WTC11 (cell line): ENCODE results near the gene TMEM187. TPM values are rescaled to one million over a fixed set of nuclear protein-coding genes. Genes with fewer than 3 reads are reported as not detected.
A peak's percentile ranks its signal among the peaks of the same experiment; 100 is the strongest.

Experiments
- ATAC-seq: fragments of 200-7000 bp; cut with Tn5 transposase; 2 replicates; pipeline ENCODE4 v1.10.0; 2021; ENCODE audit warnings: mild to moderate bottlenecking, moderate library complexity
- CTCF ChIA-PET: fragments of 300-600 bp; sonication (Branson Sonifier 250); formaldehyde crosslinking; loops from one replicate; lab custom pipeline; 2021; ENCODE audit warnings: antibody characterized with exemption; lab: Charles Lee
- POLR2A ChIA-PET: fragments of 350-600 bp; sonication (Branson Sonifier 250); formaldehyde crosslinking; loops from one replicate; lab custom pipeline; 2021; ENCODE audit warnings: antibody characterized with exemption; lab: Charles Lee
- DNase-seq: peaks from one replicate; pipeline ENCODE4 v3.0.0; 2021; ENCODE audit warnings: low spot score
- H3K27ac Mint-ChIP-seq: 2 replicates; pipeline ENCODE4 v1.8.0; 2021; ENCODE audit warnings: mixed read lengths
- H3K27me3 Mint-ChIP-seq: 2 replicates; pipeline ENCODE4 v1.8.0; 2021; ENCODE audit warnings: low read depth, mild to moderate bottlenecking, moderate library complexity, mixed read lengths
- H3K36me3 Mint-ChIP-seq: 2 replicates; pipeline ENCODE4 v1.8.0; 2021; ENCODE audit warnings: mixed read lengths
- H3K4me1 Mint-ChIP-seq: 2 replicates; pipeline ENCODE4 v1.8.0; 2022; ENCODE audit warnings: mixed read lengths
- H3K4me3 Mint-ChIP-seq: 2 replicates; pipeline ENCODE4 v1.8.0; 2021; ENCODE audit warnings: mild to moderate bottlenecking, moderate library complexity, mixed read lengths
- H3K9me3 Mint-ChIP-seq: 2 replicates; pipeline ENCODE4 v1.8.0; 2021; ENCODE audit warnings: mixed read lengths
- ATF1 ChIP-seq: sonication (generic); formaldehyde crosslinking; IDR thresholded peaks from 2 replicates; pipeline ENCODE4 v1.8.1; 2023; ENCODE audit warnings: mild to moderate bottlenecking, moderate library complexity, missing genetic modification reagents
- ETV6 ChIP-seq: sonication (generic); formaldehyde crosslinking; IDR thresholded peaks from 2 replicates; pipeline ENCODE4 v1.8.1; 2022; ENCODE audit warnings: mild to moderate bottlenecking, missing genetic modification reagents
- FOXJ3 ChIP-seq: sonication (generic); formaldehyde crosslinking; IDR thresholded peaks from 2 replicates; pipeline ENCODE4 v1.9.0; 2021; ENCODE audit warnings: missing genetic modification reagents, mild to moderate bottlenecking, borderline replicate concordance
- FOXK1 ChIP-seq: sonication (generic); formaldehyde crosslinking; IDR thresholded peaks from 2 replicates; pipeline ENCODE4 v1.8.0; 2022; ENCODE audit warnings: mild to moderate bottlenecking, moderate library complexity, missing genetic modification reagents
- GTF2I ChIP-seq: fragments of 250-450 bp; sonication (Bioruptor Pico); conservative IDR thresholded peaks from 2 replicates; pipeline ENCODE4 v1.4.0; 2021; ENCODE audit warnings: mild to moderate bottlenecking
- NFATC4 ChIP-seq: fragments of 250-450 bp; sonication (Bioruptor Pico); IDR thresholded peaks from 2 replicates; pipeline ENCODE4 v1.9.0; 2021; ENCODE audit warnings: mild to moderate bottlenecking
- NR2C2 ChIP-seq: sonication (generic); formaldehyde crosslinking; IDR thresholded peaks from 2 replicates; pipeline ENCODE4 v1.8.0; 2022; ENCODE audit warnings: mild to moderate bottlenecking, missing genetic modification reagents
- SP1 ChIP-seq: sonication (generic); formaldehyde crosslinking; conservative IDR thresholded peaks from 2 replicates; pipeline ENCODE4 v1.8.1; 2022; ENCODE audit warnings: missing genetic modification reagents
- TCF7 ChIP-seq: sonication (generic); formaldehyde crosslinking; IDR thresholded peaks from 2 replicates; pipeline ENCODE4 v1.8.0; 2022; ENCODE audit warnings: mild to moderate bottlenecking, low read depth, missing genetic modification reagents, moderate library complexity
- TEAD4 ChIP-seq: sonication (generic); formaldehyde crosslinking; IDR thresholded peaks from 2 replicates; pipeline ENCODE4 v1.8.0; 2022; ENCODE audit warnings: mild to moderate bottlenecking, missing genetic modification reagents
- ZNF121 ChIP-seq: sonication (generic); formaldehyde crosslinking; IDR thresholded peaks from 2 replicates; pipeline ENCODE4 v1.8.0; 2023; ENCODE audit warnings: missing genetic modification reagents
- ZNF138 ChIP-seq: sonication (generic); formaldehyde crosslinking; conservative IDR thresholded peaks from 2 replicates; pipeline ENCODE4 v1.8.1; 2022; ENCODE audit warnings: mild to moderate bottlenecking, moderate library complexity, missing genetic modification reagents
- ZNF232 ChIP-seq: sonication (generic); formaldehyde crosslinking; IDR thresholded peaks from 2 replicates; pipeline ENCODE4 v1.8.0; 2022; ENCODE audit warnings: mild to moderate bottlenecking, missing genetic modification reagents
- ZNF263 ChIP-seq: sonication (generic); formaldehyde crosslinking; IDR thresholded peaks from 2 replicates; pipeline ENCODE4 v1.8.1; 2022; ENCODE audit warnings: low read depth, mild to moderate bottlenecking, moderate library complexity, missing genetic modification reagents
- ZNF423 ChIP-seq: fragments of 250-450 bp; sonication (Bioruptor Pico); IDR thresholded peaks from 2 replicates; pipeline ENCODE4 v2.1.2; 2022; ENCODE audit warnings: mild to moderate bottlenecking, moderate library complexity
- total RNA-seq: library from RNA; stranded (reverse); gene quantifications from 3 replicates; pipeline ENCODE4 v1.2.3, GENCODE V29; 2021
- TF ChIP-seq, protein P1 (sequence below): sonication (generic); formaldehyde crosslinking; IDR thresholded peaks from 2 replicates; pipeline ENCODE4 v1.8.0; 2022; ENCODE audit warnings: mild to moderate bottlenecking, missing genetic modification reagents
- TF ChIP-seq, protein P2 (sequence below): sonication (generic); formaldehyde crosslinking; conservative IDR thresholded peaks from 2 replicates; pipeline ENCODE4 v1.8.1; 2022; ENCODE audit warnings: mild to moderate bottlenecking, missing genetic modification reagents
- TF ChIP-seq, protein P3 (sequence below): sonication (generic); formaldehyde crosslinking; IDR thresholded peaks from 2 replicates; pipeline ENCODE4 v1.8.1; 2022; ENCODE audit warnings: mild to moderate bottlenecking, moderate library complexity, missing genetic modification reagents
- TF ChIP-seq, protein P4 (sequence below): fragments of 250-450 bp; sonication (Bioruptor Pico); conservative IDR thresholded peaks from 2 replicates; pipeline ENCODE4 v1.9.0; 2021; ENCODE audit warnings: mild to moderate bottlenecking
- TF ChIP-seq, protein P5 (sequence below): sonication (generic); formaldehyde crosslinking; IDR thresholded peaks from 2 replicates; pipeline ENCODE4 v1.8.0; 2022; ENCODE audit warnings: missing genetic modification reagents
- TF ChIP-seq, protein P6 (sequence below): sonication (generic); formaldehyde crosslinking; IDR thresholded peaks from 2 replicates; pipeline ENCODE4 v1.8.1; 2023; ENCODE audit warnings: mild to moderate bottlenecking, missing genetic modification reagents, moderate library complexity
- TF ChIP-seq, protein P7 (sequence below): fragments of 250-450 bp; sonication (Bioruptor Pico); IDR thresholded peaks from 2 replicates; pipeline ENCODE4 v1.9.0; 2021; ENCODE audit warnings: mild to moderate bottlenecking

The TMEM187 gene
- total RNA-seq, 1 experiment from 2014 or later: 8.4 TPM

DNA sequence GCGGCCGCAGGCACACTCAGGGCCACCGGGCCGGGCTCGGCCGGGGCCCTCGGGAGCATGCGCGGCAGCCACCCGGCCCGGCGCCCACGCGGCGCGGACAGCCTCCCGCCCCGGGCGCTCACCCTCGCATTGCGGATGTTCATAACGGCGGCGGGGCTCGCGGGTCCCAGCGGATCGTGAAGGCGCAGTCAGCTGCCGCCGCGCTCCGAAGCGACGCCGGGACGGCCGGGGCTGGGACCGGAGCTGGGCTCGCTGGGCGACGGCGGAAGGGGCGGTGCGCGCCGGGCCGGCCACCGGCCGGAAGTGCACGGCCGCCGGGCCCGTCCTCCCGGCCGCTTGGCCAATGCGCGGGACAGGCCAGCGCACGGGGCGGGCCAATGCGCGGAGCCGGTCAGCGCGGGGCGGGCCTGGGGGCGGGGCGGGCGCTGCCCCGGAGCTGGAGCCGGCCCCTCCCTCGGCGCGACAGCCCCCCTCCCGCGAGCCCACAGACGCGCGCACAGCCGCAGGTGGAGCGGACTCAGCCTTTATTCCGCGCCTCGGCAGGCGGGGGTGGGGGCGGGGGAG is 37.7 kb upstream of the TMEM187 start, which contains the start of gene NAA10:
Gene NAA10 (minus strand): TSS at position 276 of the 564 bp plus-strand sequence. CDS start 133 bp downstream, at position 143.
- ChIA-PET POLR2A (interaction anchor here (0.9 to 1.3 kb wide), 3 partner anchors 8 to 36 kb away, joined by 3 read pairs; no protein-coding TSS in a partner anchor), CTCF (interaction anchor here (0.9 to 1.5 kb wide), 4 partner anchors 9 to 64 kb away, joined by 3 to 8 read pairs (median 4); partner anchors contain the start of gene ARHGAP4)
- Mint-ChIP-seq H3K9me3 (no peaks in the 10 kb centered on the region), H3K27me3 (no peaks in the 10 kb centered on the region), H3K4me3 (peak within 1 kb of the TSS; percentile 81), H3K4me1 (peaks cover 11% of the 10 kb centered on the region; the same call in 1 of the 2 replicates), H3K27ac (no peak within 1 kb of the TSS), H3K36me3 (peaks cover 6% of the 10 kb centered on the region)
- 0 out of 2 replicates have a peak, but pooled peaks have one; percentile 33 for TF ChIP-seq SP1 (CRISPR knock-in tag)
- TF ChIP-seq TCF7 (CRISPR knock-in tag): no peak
- TF ChIP-seq ETV6 (CRISPR knock-in tag): no peak
- no peak for TF ChIP-seq NR2C2 (CRISPR knock-in tag)
- TF ChIP-seq, protein P1, sequence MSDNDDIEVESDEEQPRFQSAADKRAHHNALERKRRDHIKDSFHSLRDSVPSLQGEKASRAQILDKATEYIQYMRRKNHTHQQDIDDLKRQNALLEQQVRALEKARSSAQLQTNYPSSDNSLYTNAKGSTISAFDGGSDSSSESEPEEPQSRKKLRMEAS: no peak
- TF ChIP-seq, protein P2, sequence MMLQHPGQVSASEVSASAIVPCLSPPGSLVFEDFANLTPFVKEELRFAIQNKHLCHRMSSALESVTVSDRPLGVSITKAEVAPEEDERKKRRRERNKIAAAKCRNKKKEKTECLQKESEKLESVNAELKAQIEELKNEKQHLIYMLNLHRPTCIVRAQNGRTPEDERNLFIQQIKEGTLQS (CRISPR knock-in tag): no peak
- no peak for TF ChIP-seq ZNF138
- DNase-seq (peak; percentile 62), ATAC-seq (peak; percentile 93)

DNA sequence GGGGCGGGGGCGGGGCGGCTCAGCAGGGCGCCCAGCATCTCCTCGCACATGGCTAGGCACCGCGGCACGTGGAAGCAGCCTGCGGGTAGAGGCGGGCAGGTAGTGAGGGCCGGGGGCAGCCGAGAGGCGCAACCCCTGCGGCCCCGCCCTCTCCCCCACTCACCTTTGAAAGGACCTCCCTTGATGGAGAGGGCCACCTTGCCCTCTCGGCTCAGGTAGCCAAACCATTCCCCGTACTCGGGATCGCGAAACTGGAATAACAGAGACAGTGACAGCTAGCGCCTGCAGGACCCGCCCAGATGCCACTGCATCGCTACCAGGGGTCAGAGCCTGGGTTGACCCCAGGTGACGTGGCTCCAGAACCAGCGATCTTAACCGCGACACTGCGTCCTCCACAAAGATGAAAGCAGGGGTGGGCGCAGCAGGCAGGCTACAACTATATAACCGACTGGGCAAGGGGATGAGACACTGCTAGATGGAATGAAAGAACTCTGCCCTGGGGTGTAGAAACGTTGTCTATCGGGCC is 37.2 kb upstream of the TMEM187 start:
- ATAC-seq (peak; percentile 42), DNase-seq (peak; percentile 36)
- Mint-ChIP-seq H3K9me3 (no peaks in the 10 kb centered on the region), H3K27ac (no peak overlapping the region), H3K27me3 (no peaks in the 10 kb centered on the region), H3K4me1 (peaks cover 17% of the 10 kb centered on the region), H3K4me3 (peak overlapping the region; percentile 64), H3K36me3 (peaks cover 6% of the 10 kb centered on the region)
- CTCF ChIA-PET: interaction anchor here (0.9 to 1.5 kb wide), 6 partner anchors 10 to 64 kb away, joined by 3 to 8 read pairs (median 3); partner anchors contain the start of genes ARHGAP4 and RENBP
- POLR2A ChIA-PET: interaction anchor here (0.9 to 1.3 kb wide), 3 partner anchors 9 to 36 kb away, joined by 3 read pairs; no protein-coding TSS in a partner anchor
- TF ChIP-seq GTF2I (no peak), FOXJ3 (CRISPR knock-in tag) (no peak), NFATC4 (CRISPR knock-in tag) (no peak), TEAD4 (CRISPR knock-in tag) (no peak), ZNF232 (CRISPR knock-in tag) (no peak), ATF1 (CRISPR knock-in tag) (no peak), ZNF423 (CRISPR knock-in tag) (no peak), ZNF121 (CRISPR knock-in tag) (no peak)
- TF ChIP-seq, protein P3, sequence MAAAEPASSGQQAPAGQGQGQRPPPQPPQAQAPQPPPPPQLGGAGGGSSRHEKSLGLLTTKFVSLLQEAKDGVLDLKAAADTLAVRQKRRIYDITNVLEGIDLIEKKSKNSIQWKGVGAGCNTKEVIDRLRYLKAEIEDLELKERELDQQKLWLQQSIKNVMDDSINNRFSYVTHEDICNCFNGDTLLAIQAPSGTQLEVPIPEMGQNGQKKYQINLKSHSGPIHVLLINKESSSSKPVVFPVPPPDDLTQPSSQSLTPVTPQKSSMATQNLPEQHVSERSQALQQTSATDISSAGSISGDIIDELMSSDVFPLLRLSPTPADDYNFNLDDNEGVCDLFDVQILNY (CRISPR knock-in tag): no peak
- TF ChIP-seq, protein P4, sequence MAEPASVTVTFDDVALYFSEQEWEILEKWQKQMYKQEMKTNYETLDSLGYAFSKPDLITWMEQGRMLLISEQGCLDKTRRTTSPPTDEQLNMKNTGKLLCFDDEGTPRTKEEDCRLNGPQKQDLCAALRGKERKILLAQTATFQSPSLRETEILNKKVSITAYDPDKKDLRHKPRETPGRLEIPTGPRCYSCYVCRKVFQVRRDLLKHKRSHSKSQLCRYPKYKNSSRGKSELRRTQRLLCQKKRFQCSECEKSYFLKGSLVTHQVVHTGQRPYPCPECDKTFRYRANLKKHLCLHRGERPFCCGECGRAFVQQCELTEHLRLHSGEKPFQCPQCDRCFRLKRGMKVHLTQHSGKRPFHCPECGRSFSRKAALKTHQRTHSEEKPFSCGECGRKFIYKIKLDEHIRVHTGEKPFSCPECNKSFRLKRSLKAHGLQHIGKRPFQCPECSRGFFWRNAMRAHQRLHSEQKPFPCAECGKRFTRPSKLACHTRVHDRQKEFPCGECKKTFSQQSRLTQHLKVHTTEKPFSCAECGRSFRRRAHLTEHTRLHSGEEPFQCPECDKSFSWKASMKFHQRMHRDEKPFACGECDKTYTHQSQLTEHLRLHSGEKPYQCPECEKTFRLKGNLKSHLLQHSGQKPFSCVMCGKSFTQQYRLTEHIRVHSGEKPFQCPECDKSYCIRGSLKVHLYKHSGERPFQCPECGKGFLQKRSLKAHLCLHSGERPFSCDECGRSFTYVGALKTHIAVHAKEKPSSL: no peak

DNA sequence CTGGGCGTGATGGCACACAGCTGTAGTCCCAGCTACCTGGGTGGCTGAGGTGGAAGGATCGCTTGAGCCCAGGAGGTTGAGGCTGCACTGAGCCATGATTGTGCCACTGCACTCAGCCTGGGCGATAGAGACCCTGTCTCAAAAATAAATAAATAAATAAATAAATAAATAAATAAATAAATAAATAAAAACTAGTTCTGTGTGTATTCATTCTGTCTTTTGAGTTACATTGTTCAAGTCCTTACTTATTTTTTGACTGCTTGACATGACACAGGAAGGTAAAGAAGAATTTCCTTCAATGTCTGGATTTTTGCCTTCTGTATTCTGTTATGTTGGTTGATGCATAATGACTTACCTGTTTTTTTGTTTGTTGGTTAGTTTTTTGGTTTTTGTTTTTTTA is 35.5 kb upstream of the TMEM187 start:
- Mint-ChIP-seq H3K27me3 (no peaks in the 10 kb centered on the region), H3K4me1 (peaks cover 21% of the 10 kb centered on the region), H3K4me3 (no peak overlapping the region), H3K36me3 (no peaks in the 10 kb centered on the region), H3K27ac (no peak overlapping the region), H3K9me3 (no peaks in the 10 kb centered on the region)
- ATAC-seq (no peak), DNase-seq (no peak)
- POLR2A ChIA-PET: no interaction called here
- CTCF ChIA-PET: interaction anchor here (0.6 kb wide), 1 partner anchor 10 kb away, joined by 3 read pairs; no protein-coding TSS in a partner anchor
- TF ChIP-seq, protein P5, sequence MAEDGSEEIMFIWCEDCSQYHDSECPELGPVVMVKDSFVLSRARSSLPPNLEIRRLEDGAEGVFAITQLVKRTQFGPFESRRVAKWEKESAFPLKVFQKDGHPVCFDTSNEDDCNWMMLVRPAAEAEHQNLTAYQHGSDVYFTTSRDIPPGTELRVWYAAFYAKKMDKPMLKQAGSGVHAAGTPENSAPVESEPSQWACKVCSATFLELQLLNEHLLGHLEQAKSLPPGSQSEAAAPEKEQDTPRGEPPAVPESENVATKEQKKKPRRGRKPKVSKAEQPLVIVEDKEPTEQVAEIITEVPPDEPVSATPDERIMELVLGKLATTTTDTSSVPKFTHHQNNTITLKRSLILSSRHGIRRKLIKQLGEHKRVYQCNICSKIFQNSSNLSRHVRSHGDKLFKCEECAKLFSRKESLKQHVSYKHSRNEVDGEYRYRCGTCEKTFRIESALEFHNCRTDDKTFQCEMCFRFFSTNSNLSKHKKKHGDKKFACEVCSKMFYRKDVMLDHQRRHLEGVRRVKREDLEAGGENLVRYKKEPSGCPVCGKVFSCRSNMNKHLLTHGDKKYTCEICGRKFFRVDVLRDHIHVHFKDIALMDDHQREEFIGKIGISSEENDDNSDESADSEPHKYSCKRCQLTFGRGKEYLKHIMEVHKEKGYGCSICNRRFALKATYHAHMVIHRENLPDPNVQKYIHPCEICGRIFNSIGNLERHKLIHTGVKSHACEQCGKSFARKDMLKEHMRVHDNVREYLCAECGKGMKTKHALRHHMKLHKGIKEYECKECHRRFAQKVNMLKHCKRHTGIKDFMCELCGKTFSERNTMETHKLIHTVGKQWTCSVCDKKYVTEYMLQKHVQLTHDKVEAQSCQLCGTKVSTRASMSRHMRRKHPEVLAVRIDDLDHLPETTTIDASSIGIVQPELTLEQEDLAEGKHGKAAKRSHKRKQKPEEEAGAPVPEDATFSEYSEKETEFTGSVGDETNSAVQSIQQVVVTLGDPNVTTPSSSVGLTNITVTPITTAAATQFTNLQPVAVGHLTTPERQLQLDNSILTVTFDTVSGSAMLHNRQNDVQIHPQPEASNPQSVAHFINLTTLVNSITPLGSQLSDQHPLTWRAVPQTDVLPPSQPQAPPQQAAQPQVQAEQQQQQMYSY: no peak
- no peak for TF ChIP-seq ETV6 (CRISPR knock-in tag)
- TF ChIP-seq FOXK1 (CRISPR knock-in tag): no peak
- TF ChIP-seq, protein P6, sequence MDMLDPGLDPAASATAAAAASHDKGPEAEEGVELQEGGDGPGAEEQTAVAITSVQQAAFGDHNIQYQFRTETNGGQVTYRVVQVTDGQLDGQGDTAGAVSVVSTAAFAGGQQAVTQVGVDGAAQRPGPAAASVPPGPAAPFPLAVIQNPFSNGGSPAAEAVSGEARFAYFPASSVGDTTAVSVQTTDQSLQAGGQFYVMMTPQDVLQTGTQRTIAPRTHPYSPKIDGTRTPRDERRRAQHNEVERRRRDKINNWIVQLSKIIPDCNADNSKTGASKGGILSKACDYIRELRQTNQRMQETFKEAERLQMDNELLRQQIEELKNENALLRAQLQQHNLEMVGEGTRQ: no peak
- TF ChIP-seq FOXJ3 (CRISPR knock-in tag): no peak
- TF ChIP-seq ZNF263: no peak
- TF ChIP-seq, protein P7, sequence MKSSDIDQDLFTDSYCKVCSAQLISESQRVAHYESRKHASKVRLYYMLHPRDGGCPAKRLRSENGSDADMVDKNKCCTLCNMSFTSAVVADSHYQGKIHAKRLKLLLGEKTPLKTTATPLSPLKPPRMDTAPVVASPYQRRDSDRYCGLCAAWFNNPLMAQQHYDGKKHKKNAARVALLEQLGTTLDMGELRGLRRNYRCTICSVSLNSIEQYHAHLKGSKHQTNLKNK (CRISPR knock-in tag): no peak
